SK-N-SH (cell line): Measurements from ENCODE around the gene CLPX. TPM values are rescaled to one million over a fixed set of nuclear protein-coding genes. Genes with fewer than 3 reads are reported as not detected.

Source experiments
- CTCF ChIA-PET: fragments of 300-600, 350-600 bp; formaldehyde crosslinking; extraction: SDS; loops from one replicate; lab custom pipeline; 2021; lab: Yijun Ruan, JAX
- POLR2A ChIA-PET: fragments of 350-600 bp; sonication (Branson Sonifier 250); formaldehyde crosslinking; extraction: SDS; loops from one replicate; lab custom pipeline; 2020; ENCODE audit warnings: antibody characterized with exemption, inconsistent platforms; lab: Yijun Ruan, JAX
- DNase-seq: peaks from one replicate; pipeline ENCODE4 v3.0.0; 2012
- H2AFZ ChIP-seq: fragments of 200-600 bp; sonication (generic); 2 replicates; pipeline ENCODE4 v1.8.1; 2016; ENCODE audit warnings: antibody characterized with exemption, mild to moderate bottlenecking, low read depth
- H3F3A ChIP-seq: fragments of 200-600 bp; sonication (generic); replicated peaks from 2 replicates; pipeline ENCODE3; 2016; ENCODE audit warnings: antibody characterized with exemption, mild to moderate bottlenecking; ENCODE audit not compliant: insufficient read depth
- H3K27ac ChIP-seq, 2 experiments: fragments of 200-500 bp in 1 of 2; fragments of 200-600 bp in 1 of 2; sonication (Bioruptor generic) in 1 of 2; sonication (generic), shearing (Covaris generic) in 1 of 2; 2 replicates each; pipeline versions ENCODE4 v1.5.1 to v1.6.1; 2014 to 2016; ENCODE audit warnings: low read depth in 2 of 2, inconsistent platforms in 1 of 2, low read length in 1 of 2, mild to moderate bottlenecking in 1 of 2, mixed read lengths in 1 of 2
- H3K27me3 ChIP-seq: fragments of 200-600 bp; sonication (generic), shearing (Covaris generic); 2 replicates; pipeline ENCODE4 v1.6.1; 2016; ENCODE audit warnings: mixed run types; ENCODE audit not compliant: insufficient read depth
- H3K36me3 ChIP-seq, 2 experiments: fragments of 200-500 bp in 1 of 2; fragments of 200-600 bp in 1 of 2; sonication (Bioruptor generic) in 1 of 2; sonication (generic) in 1 of 2; replicated peaks in 1 of 2; 2 replicates each; pipeline versions ENCODE3 to v1.5.1; 2014 to 2016; ENCODE audit warnings: low read length in 1 of 2, mild to moderate bottlenecking in 1 of 2; ENCODE audit not compliant: insufficient read depth in 2 of 2, control insufficient read depth in 1 of 2
- H3K4me1 ChIP-seq, 2 experiments: fragments of 200-500 bp in 1 of 2; fragments of 200-600 bp in 1 of 2; sonication (Bioruptor generic) in 1 of 2; sonication (generic), shearing (Covaris generic) in 1 of 2; 2 replicates each; pipeline versions ENCODE4 v1.5.1 to v1.6.1; 2014 to 2016; ENCODE audit warnings: low read depth in 1 of 2, low read length in 1 of 2, mixed run types in 1 of 2; ENCODE audit not compliant: insufficient read depth in 2 of 2, control insufficient read depth in 1 of 2
- H3K4me2 ChIP-seq: fragments of 200-600 bp; sonication (generic), shearing (Covaris generic); 2 replicates; pipeline ENCODE4 v1.6.1; 2017; ENCODE audit warnings: mixed run types
- H3K4me3 ChIP-seq, 2 experiments: fragments of 200-500 bp in 1 of 2; fragments of 200-600 bp in 1 of 2; sonication (Bioruptor generic) in 1 of 2; sonication (generic), shearing (Covaris generic) in 1 of 2; 2 replicates each; pipeline versions ENCODE4 v1.5.1 to v1.8.1; 2014 to 2016; ENCODE audit warnings: low read depth in 2 of 2, inconsistent platforms in 1 of 2, low read length in 1 of 2, mild to moderate bottlenecking in 1 of 2, mixed read lengths in 1 of 2, moderate library complexity in 1 of 2
- H3K79me2 ChIP-seq: fragments of 200-600 bp; sonication (generic); 2 replicates; pipeline ENCODE4 v1.8.1; 2017; ENCODE audit warnings: mild to moderate bottlenecking; ENCODE audit not compliant: insufficient read depth
- H3K9ac ChIP-seq: fragments of 200-600 bp; sonication (generic); 2 replicates; pipeline ENCODE4 v1.6.1; 2017; ENCODE audit warnings: mixed run types
- H3K9me2 ChIP-seq: fragments of 200-600 bp; sonication (generic); 2 replicates; pipeline ENCODE4 v1.6.1; 2017; ENCODE audit warnings: mixed run types
- H3K9me3 ChIP-seq: fragments of 200-600 bp; sonication (generic); 2 replicates; pipeline ENCODE4 v1.6.1; 2017; ENCODE audit warnings: mixed run types, mild to moderate bottlenecking, moderate library complexity
- H4K20me1 ChIP-seq: fragments of 200-600 bp; sonication (generic); 2 replicates; pipeline ENCODE4 v1.6.1; 2017; ENCODE audit warnings: mild to moderate bottlenecking, mixed run types; ENCODE audit not compliant: insufficient read depth
- CTCF ChIP-seq: fragments of 200-600 bp; sonication (generic); IDR thresholded peaks from 2 replicates; pipeline ENCODE4 v1.6.1; 2017; ENCODE audit warnings: antibody characterized with exemption, mild to moderate bottlenecking, moderate library complexity
- EP300 ChIP-seq, 2 experiments: IDR thresholded peaks; 2 replicates each; pipeline versions ENCODE4 v1.4.0 to v1.6.1; 2012; ENCODE audit warnings: borderline replicate concordance in 1 of 2, low read depth in 1 of 2, low read length in 1 of 2
- EZH2phosphoT487 ChIP-seq: fragments of 200-600 bp; sonication (generic); IDR thresholded peaks from 2 replicates; pipeline ENCODE4 v1.6.1; 2017; ENCODE audit warnings: low read depth, mixed run types, mild to moderate bottlenecking, antibody characterized with exemption, moderate library complexity, borderline replicate concordance
- FOSL2 ChIP-seq: IDR thresholded peaks from 2 replicates; pipeline ENCODE4 v1.4.0; 2012; ENCODE audit warnings: low read depth, mild to moderate bottlenecking, moderate library complexity, borderline replicate concordance
- NFIC ChIP-seq: IDR thresholded peaks from 2 replicates; pipeline ENCODE4 v1.4.0; 2012; ENCODE audit warnings: borderline replicate concordance
- NRF1 ChIP-seq: IDR thresholded peaks from 2 replicates; pipeline ENCODE4 v1.6.1; 2012; ENCODE audit warnings: low read depth, mild to moderate bottlenecking, low read length
- POLR2AphosphoS5 ChIP-seq: IDR thresholded peaks from 2 replicates; pipeline ENCODE4 v1.6.1; 2012; ENCODE audit warnings: low read depth, low read length
- RCOR1 ChIP-seq: fragments of 150-350 bp; IDR thresholded peaks from 2 replicates; pipeline ENCODE4 v1.6.1; 2017; ENCODE audit warnings: antibody characterized with exemption, low read length
- RFX5 ChIP-seq: IDR thresholded peaks from 2 replicates; pipeline ENCODE4 v1.6.1; 2012; ENCODE audit warnings: mild to moderate bottlenecking, improper control_type of control experiment, low read length
- SMC3 ChIP-seq: IDR thresholded peaks from 2 replicates; pipeline ENCODE4 v1.6.1; 2012; ENCODE audit warnings: low read depth, low read length, improper control_type of control experiment
- TAF1 ChIP-seq: IDR thresholded peaks from 2 replicates; pipeline ENCODE4 v1.6.1; 2012; ENCODE audit warnings: low read depth, mild to moderate bottlenecking, low read length, moderate library complexity, borderline replicate concordance
- TCF12 ChIP-seq: IDR thresholded peaks from 2 replicates; pipeline ENCODE4 v1.4.0; 2012
- TEAD4 ChIP-seq: IDR thresholded peaks from 2 replicates; pipeline ENCODE4 v1.4.0; 2012; ENCODE audit warnings: mild to moderate bottlenecking, borderline replicate concordance; ENCODE audit not compliant: insufficient read depth
- WGBS: methylation state at CpG from one replicate; pipeline ENCODE4 v1.1.6; 2017; ENCODE audit warnings: low lambda C conversion rate; 5-methylcytosine and 5-hydroxymethylcytosine counted together
- polyA plus RNA-seq, 3 experiments: library from polyadenylated mRNA; depleted of rRNA; stranded (reverse); fragments of >200 nt; gene quantifications; 2 replicates each; pipeline ENCODE4 v1.2.3, GENCODE V29; 2012
- TF ChIP-seq, protein P1 (sequence below): IDR thresholded peaks from 2 replicates; pipeline ENCODE4 v1.4.0; 2012; ENCODE audit warnings: low read depth
- TF ChIP-seq, protein P2 (sequence below): IDR thresholded peaks from 2 replicates; pipeline ENCODE4 v1.6.1; 2012; ENCODE audit warnings: mild to moderate bottlenecking, low read depth, low read length, moderate library complexity

CLPX gene
- polyA plus RNA-seq, 1 of the 3 experiments (the other 2 are of a cell fraction) = 12.9 TPM

- POLR2A ChIA-PET = interaction anchor here (0.9 kb wide), 1 partner anchor 49 kb away, joined by 3 read pairs; no protein-coding TSS in a partner anchor
- CTCF ChIA-PET = interaction anchor here (0.7 to 6.1 kb wide), 5 partner anchors 17 to 375 kb away, joined by 3 to 109 read pairs (median 19); no protein-coding TSS in a partner anchor
- Histone ChIP-seq H3K4me3 (no peak overlapping the region), H4K20me1 (no peaks in the 10 kb centered on the region), H3K4me1 (no peaks in the 10 kb centered on the region), H3K27ac (no peak overlapping the region), H3K9me3 (no peaks in the 10 kb centered on the region), H3K27me3 (no peaks in the 10 kb centered on the region), H3K4me2 (no peak overlapping the region), H3K9ac (no peak overlapping the region), H3F3A (no peaks in the 10 kb centered on the region), H3K79me2 (no peaks in the 10 kb centered on the region), H2AFZ (no peak overlapping the region), H3K36me3 (peaks cover 33 to 38% of the 10 kb centered on the region in 2 experiments), H3K9me2 (no peaks in the 10 kb centered on the region)
- WGBS = 99% methylated on average over 3 of the region's 3 CpGs
- no peak for DNase-seq
- TF ChIP-seq, protein P1, sequence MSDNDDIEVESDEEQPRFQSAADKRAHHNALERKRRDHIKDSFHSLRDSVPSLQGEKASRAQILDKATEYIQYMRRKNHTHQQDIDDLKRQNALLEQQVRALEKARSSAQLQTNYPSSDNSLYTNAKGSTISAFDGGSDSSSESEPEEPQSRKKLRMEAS = no peak
- TF ChIP-seq, protein P2, sequence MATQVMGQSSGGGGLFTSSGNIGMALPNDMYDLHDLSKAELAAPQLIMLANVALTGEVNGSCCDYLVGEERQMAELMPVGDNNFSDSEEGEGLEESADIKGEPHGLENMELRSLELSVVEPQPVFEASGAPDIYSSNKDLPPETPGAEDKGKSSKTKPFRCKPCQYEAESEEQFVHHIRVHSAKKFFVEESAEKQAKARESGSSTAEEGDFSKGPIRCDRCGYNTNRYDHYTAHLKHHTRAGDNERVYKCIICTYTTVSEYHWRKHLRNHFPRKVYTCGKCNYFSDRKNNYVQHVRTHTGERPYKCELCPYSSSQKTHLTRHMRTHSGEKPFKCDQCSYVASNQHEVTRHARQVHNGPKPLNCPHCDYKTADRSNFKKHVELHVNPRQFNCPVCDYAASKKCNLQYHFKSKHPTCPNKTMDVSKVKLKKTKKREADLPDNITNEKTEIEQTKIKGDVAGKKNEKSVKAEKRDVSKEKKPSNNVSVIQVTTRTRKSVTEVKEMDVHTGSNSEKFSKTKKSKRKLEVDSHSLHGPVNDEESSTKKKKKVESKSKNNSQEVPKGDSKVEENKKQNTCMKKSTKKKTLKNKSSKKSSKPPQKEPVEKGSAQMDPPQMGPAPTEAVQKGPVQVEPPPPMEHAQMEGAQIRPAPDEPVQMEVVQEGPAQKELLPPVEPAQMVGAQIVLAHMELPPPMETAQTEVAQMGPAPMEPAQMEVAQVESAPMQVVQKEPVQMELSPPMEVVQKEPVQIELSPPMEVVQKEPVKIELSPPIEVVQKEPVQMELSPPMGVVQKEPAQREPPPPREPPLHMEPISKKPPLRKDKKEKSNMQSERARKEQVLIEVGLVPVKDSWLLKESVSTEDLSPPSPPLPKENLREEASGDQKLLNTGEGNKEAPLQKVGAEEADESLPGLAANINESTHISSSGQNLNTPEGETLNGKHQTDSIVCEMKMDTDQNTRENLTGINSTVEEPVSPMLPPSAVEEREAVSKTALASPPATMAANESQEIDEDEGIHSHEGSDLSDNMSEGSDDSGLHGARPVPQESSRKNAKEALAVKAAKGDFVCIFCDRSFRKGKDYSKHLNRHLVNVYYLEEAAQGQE = no peak
- no peak for TF ChIP-seq EZH2phosphoT487
- TF ChIP-seq NRF1 = no peak
- TF ChIP-seq EP300 (IDR thresholded peaks at IDR 0.05; ENCODE audit: borderline replicate concordance in 1 of 2, low read depth in 1 of 2, low read length in 1 of 2) = no peak
- no peak for TF ChIP-seq RFX5
Measured at GRCh38 chr15:65102912-65103311, 82.2 kb downstream of the CLPX start.

- H3K27me3 ChIP-seq = no peaks in the 10 kb centered on the region
- H3K4me3 ChIP-seq = no peak overlapping the region; a peak in 1 of 4 replicates
- no peak for DNase-seq
- H4K20me1 ChIP-seq = no peaks in the 10 kb centered on the region
- 96% methylated on average over 48 of the region's 75 CpGs for WGBS
- no peaks in the 10 kb centered on the region for H3K9me3 ChIP-seq
- H3K9me2 ChIP-seq = no peaks in the 10 kb centered on the region
- H3K79me2 ChIP-seq = no peaks in the 10 kb centered on the region
- CTCF ChIA-PET = interaction anchor here (0.7 to 6.1 kb wide), 27 partner anchors 9 to 374 kb away, joined by 3 to 109 read pairs (median 6); partner anchors contain the start of gene UBAP1L
- H3K4me2 ChIP-seq = no peak overlapping the region
- no peak overlapping the region for H3K27ac ChIP-seq
- H3K36me3 ChIP-seq = peaks cover 25 to 46% of the 10 kb centered on the region in 2 experiments
- TF ChIP-seq FOSL2 = no peak
- no peak for TF ChIP-seq TCF12
- no peak; the same call in 1 of the 2 replicates for TF ChIP-seq CTCF
- TF ChIP-seq TEAD4 = no peak
- TF ChIP-seq RFX5 = no peak
- no peak for TF ChIP-seq SMC3
- no peak for TF ChIP-seq RCOR1
- TF ChIP-seq NFIC = no peak
- no peak for TF ChIP-seq POLR2AphosphoS5
- no peak for TF ChIP-seq TAF1
- TF ChIP-seq, protein P2 = no peak
- TF ChIP-seq, all 33 proteins: peak for 0
- H3K9ac ChIP-seq = no peak overlapping the region
- no peaks in the 10 kb centered on the region for H3F3A ChIP-seq
- POLR2A ChIA-PET = interaction anchor here (0.9 kb wide), 1 partner anchor 48 kb away, joined by 3 read pairs; no protein-coding TSS in a partner anchor
- no peaks in the 10 kb centered on the region for H3K4me1 ChIP-seq
- no peak overlapping the region for H2AFZ ChIP-seq
Measured at GRCh38 chr15:65101891-65102708, 83.0 kb downstream of the CLPX start.
